ES-I3 (cell line): ENCODE measurements around the gene GNAT2.

Source experiments
- H3K36me3 ChIP-seq: 2 replicates; pipeline ENCODE4 v1.6.1; 2013; ENCODE audit warnings: mild to moderate bottlenecking, low read length, control low read depth, moderate library complexity; ENCODE audit not compliant: insufficient read depth
- H3K4me1 ChIP-seq: 2 replicates; pipeline ENCODE4 v1.6.1; 2013; ENCODE audit warnings: mild to moderate bottlenecking, control low read depth, low read length; ENCODE audit not compliant: insufficient read depth
- H3K9ac ChIP-seq: 2 replicates; pipeline ENCODE4 v1.6.1; 2013; ENCODE audit warnings: low read depth, mild to moderate bottlenecking, low read length, moderate library complexity
- H3K9me3 ChIP-seq: 2 replicates; pipeline ENCODE4 v1.6.1; 2013; ENCODE audit warnings: mild to moderate bottlenecking, low read length, moderate library complexity; ENCODE audit not compliant: control insufficient read depth, insufficient read depth

Gene GNAT2

DNA sequence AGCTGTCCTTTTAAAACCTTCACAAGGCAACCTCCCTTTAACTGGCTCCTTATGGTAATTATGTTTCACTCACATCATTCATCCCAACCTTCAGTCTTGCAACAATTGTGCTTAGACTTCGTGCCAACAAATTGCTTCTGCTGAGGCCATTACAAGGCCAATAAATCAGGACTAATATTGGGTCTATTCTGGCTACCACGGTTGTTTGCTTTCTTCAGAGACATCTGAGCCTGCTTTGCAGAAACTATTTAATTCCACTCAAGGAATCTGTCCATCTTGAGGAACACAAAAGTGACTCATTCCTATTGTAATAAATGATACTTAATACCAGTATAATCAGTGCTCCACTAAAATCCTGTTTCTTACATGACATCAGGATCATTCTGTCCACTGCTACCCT lies 33.9 kb upstream of the GNAT2 start:
- no peaks in the 10 kb centered on the region for H3K4me1 ChIP-seq

DNA sequence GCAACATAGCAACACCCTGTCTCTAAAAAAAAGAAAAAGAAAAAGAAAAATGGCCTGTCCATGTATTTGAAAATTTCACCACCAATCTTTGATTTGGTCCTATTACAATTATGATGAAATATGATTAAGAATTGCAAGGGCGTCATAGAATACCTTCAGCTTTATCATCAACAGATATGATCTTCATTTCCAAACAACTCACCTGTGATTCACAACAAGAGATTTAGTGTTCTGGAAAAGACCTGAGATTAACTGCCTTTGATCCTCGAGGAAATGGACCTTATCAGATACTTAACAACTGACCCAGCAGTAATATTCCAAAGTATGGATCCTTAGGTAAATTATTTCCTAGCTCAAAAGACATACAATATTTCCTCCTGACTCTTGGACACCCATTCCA lies 33.0 kb upstream of the GNAT2 start:
- Histone ChIP-seq H3K36me3 (no peaks in the 10 kb centered on the region), H3K4me1 (no peaks in the 10 kb centered on the region), H3K9me3 (no peaks in the 10 kb centered on the region), H3K9ac (no peak overlapping the region)

More for the DNA sequence above, 33.9 kb upstream of the GNAT2 start:
- Histone ChIP-seq H3K9ac (no peak overlapping the region), H3K9me3 (no peaks in the 10 kb centered on the region), H3K36me3 (no peaks in the 10 kb centered on the region)

GRCh38 chr1:109650609-109651008 lies 31.2 kb upstream of the GNAT2 start:
- H3K9ac ChIP-seq, result no peak overlapping the region
- no peaks in the 10 kb centered on the region for H3K9me3 ChIP-seq

GRCh38 chr1:109649491-109649914 lies 30.1 kb upstream of the GNAT2 start:
- Histone ChIP-seq H3K36me3 (no peaks in the 10 kb centered on the region), H3K4me1 (no peaks in the 10 kb centered on the region), H3K9ac (no peak overlapping the region), H3K9me3 (no peaks in the 10 kb centered on the region)

More at GRCh38 chr1:109650609-109651008, 31.2 kb upstream of the GNAT2 start:
- no peaks in the 10 kb centered on the region for H3K4me1 ChIP-seq
- no peaks in the 10 kb centered on the region for H3K36me3 ChIP-seq

- H3K9ac ChIP-seq, result no peak overlapping the region
- H3K4me1 ChIP-seq, result no peaks in the 10 kb centered on the region; the same call in 1 of the 2 replicates
- H3K9me3 ChIP-seq, result no peaks in the 10 kb centered on the region
- no peaks in the 10 kb centered on the region for H3K36me3 ChIP-seq
These were observed 25.3 kb upstream of the GNAT2 start for GRCh38 chr1:109644670-109645069.

DNA sequence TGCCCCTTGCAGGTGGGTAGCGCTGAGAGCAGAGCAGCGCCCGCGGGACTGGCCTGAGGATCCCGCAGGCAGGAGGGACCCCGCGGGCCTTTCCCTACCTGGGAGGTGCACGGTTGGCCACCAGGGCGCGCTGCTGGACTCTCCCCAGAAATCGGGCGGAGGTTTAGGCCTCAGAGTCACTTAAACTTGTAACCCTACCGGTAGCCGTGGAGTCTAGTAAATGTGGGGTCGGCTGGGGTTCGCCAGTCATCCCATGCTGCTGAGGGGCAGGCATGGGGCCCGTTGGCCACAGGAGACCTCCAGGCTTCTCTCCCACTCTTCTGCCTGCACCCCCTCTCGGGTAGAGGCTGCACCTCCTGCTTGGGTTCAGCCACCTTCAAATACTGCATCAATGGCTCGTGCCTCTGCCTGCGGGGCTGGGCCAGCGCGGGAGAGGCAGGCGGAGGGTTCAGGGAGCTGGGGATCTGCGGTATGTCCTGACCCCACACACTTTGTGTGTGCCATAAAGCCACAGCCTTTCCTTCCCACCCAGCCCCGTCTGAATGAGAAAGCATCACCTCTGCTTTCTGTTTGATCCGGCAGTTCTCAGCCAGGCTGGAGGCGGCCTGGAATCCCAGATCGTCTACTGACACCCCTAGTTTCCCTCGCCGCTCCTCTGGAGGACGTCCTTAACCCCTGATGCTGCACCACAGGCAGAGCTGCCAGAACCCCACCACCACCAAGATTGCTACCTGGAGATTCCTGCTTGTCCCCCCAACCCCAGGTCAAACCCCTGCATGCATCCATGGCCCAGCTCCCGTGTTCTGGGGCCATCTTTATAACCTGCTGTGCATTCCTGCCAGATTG lies 24.2 kb upstream of the GNAT2 start:
- Histone ChIP-seq H3K36me3 (no peaks in the 10 kb centered on the region), H3K9ac (no peak overlapping the region), H3K4me1 (no peaks in the 10 kb centered on the region; the same call in 1 of the 2 replicates), H3K9me3 (no peaks in the 10 kb centered on the region)

- no peaks in the 10 kb centered on the region for H3K9me3 ChIP-seq
- no peaks in the 10 kb centered on the region; the same call in 1 of the 2 replicates for H3K4me1 ChIP-seq
- H3K9ac ChIP-seq, result no peak overlapping the region
- no peaks in the 10 kb centered on the region for H3K36me3 ChIP-seq
These were observed 23.2 kb upstream of the GNAT2 start for GRCh38 chr1:109642626-109643025.

DNA sequence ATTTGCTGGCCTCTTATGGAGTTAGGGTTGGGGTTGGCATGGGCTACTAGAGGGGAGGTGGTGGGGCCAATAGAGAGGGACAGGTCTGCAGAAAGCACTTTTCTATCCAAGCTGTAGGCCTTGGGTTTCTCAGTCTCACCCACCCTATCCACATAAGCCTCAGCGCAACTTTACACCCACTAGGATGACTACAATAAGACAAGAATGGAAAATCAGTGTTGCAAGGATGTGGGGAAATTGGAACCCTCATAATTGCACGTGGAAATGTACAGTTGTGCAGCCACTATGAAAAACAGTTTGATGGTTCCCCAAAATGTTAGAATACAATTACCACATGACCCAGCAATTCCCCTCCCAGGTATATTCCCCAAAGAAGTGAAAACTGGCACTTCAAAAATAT lies 22.4 kb upstream of the GNAT2 start:
- no peaks in the 10 kb centered on the region; the same call in 1 of the 2 replicates for H3K4me1 ChIP-seq
- H3K36me3 ChIP-seq, result no peaks in the 10 kb centered on the region
- no peaks in the 10 kb centered on the region for H3K9me3 ChIP-seq
- no peak overlapping the region for H3K9ac ChIP-seq

GRCh38 chr1:109641078-109641740 lies 21.8 kb upstream of the GNAT2 start:
- Histone ChIP-seq H3K4me1 (peaks cover 5% of the 10 kb centered on the region; the same call in 1 of the 2 replicates), H3K36me3 (no peaks in the 10 kb centered on the region), H3K9ac (no peak overlapping the region), H3K9me3 (no peaks in the 10 kb centered on the region)

- no peaks in the 10 kb centered on the region for H3K9me3 ChIP-seq
- peaks cover 13% of the 10 kb centered on the region for H3K4me1 ChIP-seq
- no peaks in the 10 kb centered on the region for H3K36me3 ChIP-seq
- H3K9ac ChIP-seq, result no peak overlapping the region
These were observed 21.0 kb upstream of the GNAT2 start for GRCh38 chr1:109640285-109640865.

- Histone ChIP-seq H3K4me1 (peaks cover 18% of the 10 kb centered on the region), H3K36me3 (no peaks in the 10 kb centered on the region), H3K9ac (no peak overlapping the region), H3K9me3 (no peaks in the 10 kb centered on the region)
These were observed 20.4 kb upstream of the GNAT2 start for GRCh38 chr1:109639841-109640184.

GRCh38 chr1:109639063-109639840 lies 19.8 kb upstream of the GNAT2 start:
- Histone ChIP-seq H3K9me3 (no peaks in the 10 kb centered on the region), H3K9ac (no peak overlapping the region), H3K36me3 (no peaks in the 10 kb centered on the region), H3K4me1 (peaks cover 18% of the 10 kb centered on the region)

- H3K4me1 ChIP-seq, result peaks cover 18% of the 10 kb centered on the region
- no peaks in the 10 kb centered on the region for H3K9me3 ChIP-seq
- no peak overlapping the region for H3K9ac ChIP-seq
- no peaks in the 10 kb centered on the region for H3K36me3 ChIP-seq
These were observed 18.0 kb upstream of the GNAT2 start for GRCh38 chr1:109637446-109637845.
